ENCODE data around the gene TAB2.

- TF ChIP-seq CTCF (IDR thresholded peaks at IDR 0.05; ENCODE audit: poor library complexity): no peak
- no peak for TF ChIP-seq EZH2 (IDR thresholded peaks at IDR 0.05; ENCODE audit: borderline replicate concordance)
Measured at GRCh38 chr6:149340200-149340599, 22.7 kb downstream of the TAB2 start.
